Activated naive CD8-positive, alpha-beta T cell (primary cell): ENCODE results near the gene RPS6KA2.

ENCODE experiments used
- H3K27ac Mint-ChIP-seq: one replicate; pipeline ENCODE4 v1.8.0; 2021; ENCODE audit warnings: mixed read lengths
- H3K27me3 Mint-ChIP-seq: one replicate; pipeline ENCODE4 v1.8.0; 2021; ENCODE audit warnings: mixed read lengths
- H3K36me3 Mint-ChIP-seq: one replicate; pipeline ENCODE4 v1.8.0; 2021; ENCODE audit warnings: mixed read lengths
- H3K4me1 Mint-ChIP-seq: one replicate; pipeline ENCODE4 v1.8.0; 2021; ENCODE audit warnings: low read depth, mixed read lengths
- H3K4me3 Mint-ChIP-seq: one replicate; pipeline ENCODE4 v1.8.0; 2021; ENCODE audit warnings: mild to moderate bottlenecking, mixed read lengths
- H3K9me3 Mint-ChIP-seq: one replicate; pipeline ENCODE4 v1.8.0; 2021; ENCODE audit warnings: low read depth, mixed read lengths

RPS6KA2 gene

DNA sequence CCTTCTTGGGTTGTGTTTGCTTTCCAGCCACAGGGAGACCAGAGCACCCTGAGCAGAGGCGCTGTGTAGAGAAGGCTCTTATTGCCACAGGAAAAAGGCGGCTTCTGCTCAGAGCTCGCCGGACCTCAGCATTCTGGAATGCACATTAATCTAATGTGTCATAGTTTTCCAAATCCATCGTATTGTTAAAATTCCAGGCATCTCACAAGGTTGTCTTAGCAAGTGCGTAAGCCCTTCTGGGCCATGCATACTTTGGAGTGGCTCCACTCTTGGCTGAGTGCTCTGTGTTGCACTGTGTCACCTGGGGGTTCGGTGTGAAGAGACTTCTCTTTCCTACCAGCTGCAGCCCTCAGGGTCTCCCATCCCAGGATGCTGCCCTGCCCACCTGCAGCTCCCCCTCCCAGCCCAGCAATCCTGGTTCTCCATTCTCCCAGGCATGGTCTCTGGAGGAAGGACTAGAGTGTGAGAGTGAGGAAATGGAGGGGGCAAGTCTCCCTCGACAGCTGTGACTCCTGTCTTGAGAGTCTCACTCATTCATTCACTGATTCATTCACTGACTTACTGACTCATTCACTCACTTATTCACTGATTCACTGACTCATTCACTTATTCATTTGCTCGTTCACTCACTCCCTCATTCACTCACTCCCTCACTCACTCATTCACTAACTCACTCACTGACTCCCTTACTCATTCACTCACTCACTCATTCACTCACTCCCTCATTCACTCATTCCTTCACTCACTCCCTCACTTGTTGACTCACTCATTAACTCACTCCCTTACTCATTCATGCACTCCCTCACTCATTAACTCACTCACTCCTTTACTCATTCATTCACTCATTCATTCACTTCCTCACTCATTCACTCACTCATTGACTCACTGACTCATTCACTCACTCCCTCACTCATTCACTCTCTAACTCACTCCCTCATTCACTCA lies 160.6 kb downstream of the RPS6KA2 start:
- Mint-ChIP-seq H3K4me3 (no peak overlapping the region), H3K27ac (no peak overlapping the region), H3K9me3 (no peaks in the 10 kb centered on the region), H3K27me3 (no peaks in the 10 kb centered on the region), H3K36me3 (peaks cover 4% of the 10 kb centered on the region), H3K4me1 (no peaks in the 10 kb centered on the region)

DNA sequence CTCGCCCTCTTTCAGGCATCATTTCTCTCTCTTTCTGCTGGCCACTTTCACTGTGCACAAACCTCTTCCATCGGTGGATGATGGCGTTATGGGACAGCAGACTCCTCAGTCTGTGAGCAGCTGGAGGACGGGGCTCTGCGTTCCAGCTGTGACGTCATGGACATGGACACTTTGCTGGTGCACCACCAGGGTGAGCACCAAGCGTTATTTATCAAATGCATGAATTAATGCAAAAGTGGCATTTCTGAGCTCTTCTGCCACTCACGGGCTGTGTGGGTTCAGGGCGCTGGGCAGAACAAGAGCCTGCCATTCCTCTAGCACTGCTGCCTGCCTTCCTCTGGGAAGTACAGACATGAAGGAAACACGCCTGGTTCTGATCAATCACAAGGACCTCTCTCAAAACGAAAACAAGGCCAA lies 161.4 kb downstream of the RPS6KA2 start:
- peaks cover 4% of the 10 kb centered on the region for H3K36me3 Mint-ChIP-seq
- no peaks in the 10 kb centered on the region for H3K27me3 Mint-ChIP-seq
- no peak overlapping the region for H3K4me3 Mint-ChIP-seq
- no peak overlapping the region for H3K27ac Mint-ChIP-seq
- H3K4me1 Mint-ChIP-seq: no peaks in the 10 kb centered on the region
- no peaks in the 10 kb centered on the region for H3K9me3 Mint-ChIP-seq

- H3K27me3 Mint-ChIP-seq: no peaks in the 10 kb centered on the region
- H3K36me3 Mint-ChIP-seq: peaks cover 4% of the 10 kb centered on the region
- no peak overlapping the region for H3K27ac Mint-ChIP-seq
- no peak overlapping the region for H3K4me3 Mint-ChIP-seq
- H3K4me1 Mint-ChIP-seq: no peaks in the 10 kb centered on the region
- H3K9me3 Mint-ChIP-seq: no peaks in the 10 kb centered on the region
Observed at GRCh38 chr6:166465003-166465399, 162.1 kb downstream of the RPS6KA2 start.

GRCh38 chr6:166464068-166465002 lies 162.7 kb downstream of the RPS6KA2 start:
- H3K27ac Mint-ChIP-seq: no peak overlapping the region
- H3K9me3 Mint-ChIP-seq: no peaks in the 10 kb centered on the region
- H3K4me3 Mint-ChIP-seq: no peak overlapping the region
- no peaks in the 10 kb centered on the region for H3K27me3 Mint-ChIP-seq
- H3K4me1 Mint-ChIP-seq: no peaks in the 10 kb centered on the region
- H3K36me3 Mint-ChIP-seq: peaks cover 4% of the 10 kb centered on the region

DNA sequence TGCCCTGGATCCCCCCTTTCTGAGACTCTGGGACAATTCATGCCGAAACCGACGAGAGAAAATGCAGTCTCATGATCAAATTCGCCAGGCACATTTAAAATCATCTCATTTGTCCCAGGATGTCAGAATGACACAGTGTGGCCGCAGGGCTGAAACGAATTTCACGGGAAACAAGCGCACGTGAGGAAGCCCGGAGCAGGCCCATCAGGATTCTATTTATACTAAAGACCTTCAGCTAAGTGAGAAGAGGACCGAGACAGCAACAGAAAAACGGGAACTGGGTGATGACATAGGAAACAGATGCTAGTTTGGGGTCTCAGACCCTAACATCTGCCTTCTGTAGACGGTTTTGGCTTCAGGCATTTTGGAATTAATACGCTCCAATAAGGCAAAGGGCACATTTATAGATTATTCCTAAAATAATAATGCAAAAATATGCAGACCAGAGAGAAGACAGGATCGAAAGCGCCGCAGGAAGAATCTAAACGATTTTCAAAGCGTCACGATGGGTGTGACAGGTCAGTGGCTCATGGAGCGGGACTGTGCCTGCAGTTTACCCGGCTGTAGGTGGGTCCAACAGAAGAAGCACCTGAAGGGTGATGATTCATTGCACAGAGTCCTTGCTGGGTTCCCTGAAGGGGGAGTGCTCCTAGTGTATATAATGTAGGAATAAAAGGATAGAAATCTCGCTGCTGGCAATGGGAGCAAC lies 163.5 kb downstream of the RPS6KA2 start:
- no peak overlapping the region for H3K4me3 Mint-ChIP-seq
- H3K36me3 Mint-ChIP-seq: peaks cover 4% of the 10 kb centered on the region
- H3K27me3 Mint-ChIP-seq: no peaks in the 10 kb centered on the region
- no peaks in the 10 kb centered on the region for H3K4me1 Mint-ChIP-seq
- no peaks in the 10 kb centered on the region for H3K9me3 Mint-ChIP-seq
- no peak overlapping the region for H3K27ac Mint-ChIP-seq

GRCh38 chr6:166462461-166463135 lies 164.5 kb downstream of the RPS6KA2 start:
- Mint-ChIP-seq H3K9me3 (no peaks in the 10 kb centered on the region), H3K4me3 (no peak overlapping the region), H3K4me1 (no peaks in the 10 kb centered on the region), H3K36me3 (peaks cover 9% of the 10 kb centered on the region), H3K27ac (no peak overlapping the region), H3K27me3 (no peaks in the 10 kb centered on the region)

DNA sequence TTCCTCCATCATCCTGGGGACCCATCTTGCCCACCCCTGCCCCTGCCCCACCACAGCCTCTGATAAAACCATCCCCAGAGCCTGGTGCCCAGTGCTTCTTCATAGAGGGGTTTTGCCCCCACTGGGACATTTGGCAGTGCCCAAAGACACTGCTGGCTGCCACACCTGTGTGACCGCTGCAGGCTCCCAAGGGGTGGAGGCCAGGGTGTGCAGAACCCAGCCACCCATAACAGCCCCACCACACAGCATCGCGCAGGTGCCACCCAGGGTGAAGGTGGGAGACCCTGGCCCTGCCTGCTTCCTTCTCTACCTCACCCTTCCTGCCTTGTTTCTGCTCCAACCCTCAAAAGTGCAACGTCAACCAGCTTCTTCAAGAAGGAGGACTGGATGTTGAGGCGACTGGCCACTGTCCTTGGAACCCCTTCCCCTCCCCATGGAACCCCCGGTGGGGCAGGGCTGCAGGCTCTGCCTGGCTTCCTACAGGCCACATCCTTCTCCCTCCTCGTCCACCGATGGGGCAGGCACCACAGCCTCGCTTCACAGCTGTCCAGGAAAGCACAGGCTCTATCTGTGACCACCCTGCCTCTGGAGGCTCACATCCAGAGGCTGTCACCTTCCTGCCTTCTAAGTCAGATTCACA lies 165.1 kb downstream of the RPS6KA2 start:
- no peak overlapping the region for H3K4me3 Mint-ChIP-seq
- no peak overlapping the region for H3K27ac Mint-ChIP-seq
- H3K9me3 Mint-ChIP-seq: no peaks in the 10 kb centered on the region
- H3K4me1 Mint-ChIP-seq: no peaks in the 10 kb centered on the region
- no peaks in the 10 kb centered on the region for H3K27me3 Mint-ChIP-seq
- H3K36me3 Mint-ChIP-seq: peaks cover 6% of the 10 kb centered on the region

DNA sequence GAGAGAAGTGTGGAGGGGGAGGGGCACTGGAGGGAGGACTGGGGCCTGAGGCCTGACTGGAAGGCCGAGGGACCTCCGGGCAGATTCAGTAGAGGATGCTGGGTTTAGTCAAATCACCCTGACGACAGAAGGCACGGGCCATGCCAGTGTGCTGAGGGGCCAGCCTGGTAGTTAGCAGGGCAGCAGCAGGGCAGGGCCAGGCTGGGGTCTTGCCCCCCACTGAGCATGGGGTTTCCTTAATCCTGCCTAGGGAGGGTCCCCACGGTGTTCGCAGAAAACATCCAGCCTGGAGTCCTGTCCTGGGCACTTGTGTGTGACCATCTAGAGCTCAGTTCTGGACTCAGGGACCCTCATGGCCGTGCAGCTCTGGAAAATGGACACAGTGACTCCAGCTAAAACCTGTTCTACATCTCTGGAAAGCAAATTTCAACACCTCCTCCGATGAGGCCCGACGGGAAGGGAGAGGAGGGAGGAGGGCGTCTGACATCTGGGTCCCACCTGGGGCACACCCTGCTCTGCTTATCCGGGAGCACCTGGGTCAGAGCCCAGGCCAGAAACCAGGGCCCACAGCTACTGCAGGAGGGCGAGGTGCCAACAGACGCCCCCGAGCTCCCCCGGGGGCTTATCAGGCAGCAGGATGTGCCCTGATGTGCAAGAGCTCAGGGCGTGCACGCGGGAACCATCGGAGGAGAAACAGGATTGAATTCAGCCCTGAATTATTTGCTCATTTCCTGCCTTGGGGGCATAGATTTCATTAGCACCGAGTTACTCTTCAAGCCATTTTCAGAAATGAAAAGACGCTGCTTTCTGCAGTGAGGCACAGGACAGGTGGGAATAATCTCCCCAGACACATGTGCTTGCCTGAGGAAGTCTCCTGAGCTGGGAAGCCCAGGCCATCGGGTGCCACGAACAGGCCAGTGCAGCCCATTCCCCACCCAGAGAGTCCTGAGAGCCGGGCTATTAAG lies 166.3 kb downstream of the RPS6KA2 start:
- Mint-ChIP-seq H3K27ac (no peak overlapping the region), H3K27me3 (no peaks in the 10 kb centered on the region), H3K4me1 (peaks cover 4% of the 10 kb centered on the region)

DNA sequence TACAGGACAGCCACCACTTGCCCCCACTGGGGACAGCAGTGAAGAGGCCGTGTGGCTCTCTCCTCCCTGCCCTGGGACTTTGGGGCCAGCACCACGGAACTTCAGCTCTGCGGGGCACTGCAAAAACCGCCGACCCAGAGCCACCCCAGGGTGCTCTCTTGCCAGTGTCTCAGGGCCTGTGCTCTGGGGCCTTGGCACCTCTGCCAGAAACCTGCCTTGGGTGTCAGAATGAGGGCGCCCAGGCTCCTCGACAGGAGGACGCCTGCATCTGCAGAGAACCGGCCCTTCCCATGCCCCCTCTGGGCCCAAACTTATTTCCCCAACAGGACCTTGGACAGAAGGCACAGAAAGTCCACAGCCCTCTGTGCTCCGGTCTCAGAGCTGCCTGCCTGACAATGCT lies 167.1 kb downstream of the RPS6KA2 start:
- H3K36me3 Mint-ChIP-seq: peaks cover 6% of the 10 kb centered on the region
- H3K27ac Mint-ChIP-seq: no peak overlapping the region
- no peaks in the 10 kb centered on the region for H3K27me3 Mint-ChIP-seq
- peaks cover 4% of the 10 kb centered on the region for H3K4me1 Mint-ChIP-seq
- no peaks in the 10 kb centered on the region for H3K9me3 Mint-ChIP-seq
- H3K4me3 Mint-ChIP-seq: no peak overlapping the region

More for the DNA sequence above, 166.3 kb downstream of the RPS6KA2 start:
- Mint-ChIP-seq H3K36me3 (peaks cover 6% of the 10 kb centered on the region), H3K4me3 (no peak overlapping the region), H3K9me3 (no peaks in the 10 kb centered on the region)

- Mint-ChIP-seq H3K4me3 (no peak overlapping the region), H3K9me3 (no peaks in the 10 kb centered on the region), H3K27ac (no peak overlapping the region), H3K36me3 (peaks cover 6% of the 10 kb centered on the region), H3K27me3 (no peaks in the 10 kb centered on the region), H3K4me1 (peaks cover 4% of the 10 kb centered on the region)
Observed at GRCh38 chr6:166459272-166459671, 167.8 kb downstream of the RPS6KA2 start.

DNA sequence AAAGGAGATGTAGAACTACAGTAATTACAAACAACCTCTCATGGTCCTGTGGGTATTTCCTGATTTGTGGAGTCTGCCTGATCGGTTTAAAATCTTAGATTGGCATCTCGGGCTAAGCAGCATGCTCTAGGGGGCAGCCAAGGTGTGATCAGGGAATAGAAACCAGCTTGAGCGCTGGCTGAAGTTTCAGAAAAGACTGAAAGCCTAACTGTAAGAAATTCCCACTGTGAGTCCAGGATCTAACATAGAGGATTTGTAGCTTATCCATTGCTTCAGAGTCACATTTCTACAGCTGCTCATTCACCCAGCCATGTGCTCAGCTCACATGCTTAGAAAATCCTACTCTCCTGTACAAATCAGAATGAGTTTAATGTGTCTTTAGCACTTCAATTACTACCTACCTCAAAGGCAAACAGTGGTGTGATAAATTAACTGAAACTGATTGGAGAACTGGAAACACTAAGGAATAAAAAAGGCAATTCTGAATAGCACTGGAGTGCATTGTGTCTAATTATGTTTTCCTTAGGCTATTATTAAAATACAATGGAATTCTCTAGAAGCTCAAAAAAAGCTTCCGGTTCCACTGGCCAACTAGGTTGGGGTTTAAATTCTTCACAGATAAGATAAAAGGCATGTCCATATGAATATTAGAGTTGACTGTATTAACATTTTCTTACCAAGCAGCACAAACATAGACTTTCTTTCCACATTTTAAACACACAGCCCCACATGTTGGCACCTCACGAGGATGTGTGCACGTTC lies 170.5 kb downstream of the RPS6KA2 start:
- H3K4me3 Mint-ChIP-seq: no peak overlapping the region
- no peaks in the 10 kb centered on the region for H3K27me3 Mint-ChIP-seq
- peaks cover 10% of the 10 kb centered on the region for H3K36me3 Mint-ChIP-seq
- H3K9me3 Mint-ChIP-seq: no peaks in the 10 kb centered on the region
- H3K27ac Mint-ChIP-seq: no peak overlapping the region
- peaks cover 4% of the 10 kb centered on the region for H3K4me1 Mint-ChIP-seq

DNA sequence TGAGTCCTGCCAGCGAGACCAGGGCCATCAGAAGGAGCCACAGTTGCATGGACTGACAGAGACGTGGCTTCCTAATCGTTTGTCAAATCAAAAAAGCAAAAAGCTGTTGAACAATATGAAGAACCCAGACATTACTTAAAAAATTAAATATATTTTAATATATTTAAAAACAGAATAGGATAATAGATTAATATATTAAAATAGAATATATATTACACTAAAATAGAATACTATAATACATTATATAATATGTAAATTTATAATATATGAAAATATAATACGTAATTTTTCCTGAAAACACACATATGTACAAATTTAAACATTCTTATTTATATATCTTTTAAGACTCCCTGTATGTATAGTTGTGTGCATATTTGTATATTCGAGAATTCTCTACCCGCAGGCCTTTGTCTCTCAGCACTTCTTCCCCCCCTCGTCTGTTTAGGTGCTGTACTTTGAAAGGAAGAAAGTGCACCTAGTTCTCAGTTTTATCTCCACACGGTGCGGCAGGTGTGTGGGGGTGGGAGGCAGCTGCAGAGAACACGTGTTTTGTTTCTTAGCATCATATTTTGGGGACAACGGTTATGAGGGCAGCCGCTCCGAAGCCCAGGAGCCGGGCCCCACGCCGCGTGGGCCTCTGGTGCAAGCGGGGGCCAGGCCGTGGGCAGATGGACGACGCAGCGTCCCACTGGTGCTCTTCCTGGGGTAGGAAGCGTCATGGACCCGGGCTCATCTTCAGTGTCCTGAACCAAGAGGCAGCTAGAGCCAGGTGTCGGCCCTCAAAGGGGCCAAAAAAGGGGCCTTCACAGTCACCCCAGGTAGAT lies 172.1 kb downstream of the RPS6KA2 start:
- Mint-ChIP-seq H3K4me3 (no peak overlapping the region), H3K4me1 (peaks cover 4% of the 10 kb centered on the region), H3K27me3 (no peaks in the 10 kb centered on the region), H3K27ac (no peak overlapping the region), H3K36me3 (peaks cover 10% of the 10 kb centered on the region), H3K9me3 (no peaks in the 10 kb centered on the region)
